Measurements from ENCODE around the gene PRKAG2. TPM values are rescaled to one million over a fixed set of nuclear protein-coding genes. Genes with fewer than 3 reads are reported as not detected.

The PRKAG2 gene
- total and polyA plus RNA-seq, 2 of the 8 experiments (the other 6 are each of a cell fraction or from before 2014, with no cell fraction given): 7.5 to 18.1 TPM

DNA sequence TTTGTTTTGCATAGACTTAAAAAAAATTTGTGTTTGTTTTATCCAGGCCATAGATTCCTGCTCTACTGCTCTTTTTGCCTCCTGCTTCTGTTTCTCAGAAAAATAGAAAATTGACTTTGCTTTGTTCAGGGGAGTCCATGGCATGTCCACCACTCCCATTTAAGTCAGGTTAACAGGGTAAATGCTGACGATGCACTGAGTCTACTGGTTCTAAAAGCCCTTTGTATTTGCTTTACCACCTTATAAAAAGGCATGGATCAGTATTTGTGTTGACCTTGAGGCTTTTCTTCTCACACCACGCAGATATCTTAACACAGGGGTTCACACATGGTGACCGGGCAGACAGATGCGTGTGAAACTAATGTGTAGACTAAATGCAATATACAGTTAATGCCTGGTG, 217.7 kb downstream of the PRKAG2 start:
- no peak overlapping the region for H3K9ac ChIP-seq (replicated peaks in 1 of 4; ENCODE audit: extremely low read depth in 1 of 4, low read depth in 3 of 4, low read length in 3 of 4)
- FAIRE-seq (no peak), DNase-seq (ENCODE audit: low read depth in 1 of 2, low spot score in 2 of 2) (no peak)
- no peak overlapping the region for H2BK5ac ChIP-seq (ENCODE audit: low read depth, low read length)
- no peak overlapping the region for H4K5ac ChIP-seq (ENCODE audit: insufficient read length, low read depth, low read length)
- H2BK12ac ChIP-seq (ENCODE audit: low read depth, low read length): no peak overlapping the region
- ChIA-PET CTCF (ENCODE audit: partially characterized antibody) (interaction anchor here (0.6 kb wide), 1 partner anchor 21 kb away, joined by 7 read pairs; no protein-coding TSS in a partner anchor), POLR2A (ENCODE audit: partially characterized antibody) (no interaction called here)
- no peak overlapping the region for H2BK120ac ChIP-seq (replicated peaks; ENCODE audit: low read depth, low read length)
- no peak overlapping the region for H4K8ac ChIP-seq (ENCODE audit: extremely low read depth, insufficient read depth, low read length)
- no peaks in the 10 kb centered on the region for H3K27me3 ChIP-seq (replicated peaks in 1 of 4; ENCODE audit: control insufficient read depth in 3 of 4, extremely low read depth in 1 of 4, insufficient read depth in 3 of 4, low read length in 3 of 4)
- no peaks in the 10 kb centered on the region for H3K79me1 ChIP-seq (ENCODE audit: low read depth, low read length)
- no peaks in the 10 kb centered on the region for H4K20me1 ChIP-seq (replicated peaks in 1 of 2; ENCODE audit: control insufficient read depth in 1 of 2, insufficient read depth in 2 of 2, low read length in 2 of 2)
- H2BK20ac ChIP-seq (ENCODE audit: low read length): no peak overlapping the region
- no peaks in the 10 kb centered on the region for H3K9me3 ChIP-seq (ENCODE audit: insufficient read depth in 2 of 2, low read depth in 1 of 2, low read length in 1 of 2)
- H3K14ac ChIP-seq (ENCODE audit: insufficient read length): no peak overlapping the region
- H3K4me1 ChIP-seq (replicated peaks in 1 of 4; ENCODE audit: control insufficient read depth in 3 of 4, insufficient read depth in 4 of 4, low read length in 3 of 4): no peaks in the 10 kb centered on the region; a peak in 1 of 7 replicates
- no peak overlapping the region for H3K23ac ChIP-seq (ENCODE audit: insufficient read length)
- H3K23me2 ChIP-seq (ENCODE audit: low read depth, low read length): no peaks in the 10 kb centered on the region
- 92% methylated on average over 4 of the region's 4 CpGs; no CpG with 5 or more reads in 1 of the 2 experiments for WGBS, 2 experiments (ENCODE audit: extremely low coverage in 1 of 2, insufficient coverage in 1 of 2, insufficient read length in 1 of 2, insufficient replicate concordance in 2 of 2, low coverage in 1 of 2, low lambda C conversion rate in 2 of 2, missing lambda C conversion rate in 1 of 2)
- no peak overlapping the region for H3K27ac ChIP-seq (ENCODE audit: low read depth, low read length)
- H3K36me3 ChIP-seq (ENCODE audit: control insufficient read depth in 2 of 4, insufficient read depth in 4 of 4, low read length in 3 of 4): no peaks in the 10 kb centered on the region
- no peaks in the 10 kb centered on the region for H3K79me2 ChIP-seq (ENCODE audit: control insufficient read depth in 1 of 2, insufficient read depth in 2 of 2, low read length in 2 of 2)
- H3K4ac ChIP-seq (replicated peaks; ENCODE audit: insufficient read length, low read depth, low read length): no peak overlapping the region
- H3K56ac ChIP-seq (replicated peaks; ENCODE audit: insufficient read length, low read depth, low read length): no peak overlapping the region
- H2AFZ ChIP-seq (ENCODE audit: low read length): no peak overlapping the region
- no peak overlapping the region for H3K18ac ChIP-seq (ENCODE audit: extremely low read depth, low read length)
- no peak overlapping the region for H3K4me2 ChIP-seq (ENCODE audit: insufficient read depth in 1 of 2, low read depth in 2 of 2, low read length in 2 of 2)
- TF ChIP-seq FOSL1 (IDR thresholded peaks at IDR 0.05; ENCODE audit: insufficient read depth, low read depth, low read length) (no peak), POU5F1 (IDR thresholded peaks at IDR 0.05; ENCODE audit: low read depth, low read length) (no peak), MAFK (IDR thresholded peaks at IDR 0.05; ENCODE audit: low read depth, low read length) (no peak), BCL11A (IDR thresholded peaks at IDR 0.05; ENCODE audit: low read depth in 2 of 2, low read length in 2 of 2) (no peak), EZH2 (IDR thresholded peaks at IDR 0.05; ENCODE audit: low read depth, low read length, severe bottlenecking) (no peak), SIX5 (IDR thresholded peaks at IDR 0.05; ENCODE audit: low read depth, low read length) (no peak), TAF7 (optimal IDR thresholded peaks at IDR 0.05; ENCODE audit: borderline replicate concordance, low read depth, low read length) (no peak), TAF1 (IDR thresholded peaks at IDR 0.05; ENCODE audit: low read depth, low read length) (no peak)
- TF ChIP-seq, protein P1, sequence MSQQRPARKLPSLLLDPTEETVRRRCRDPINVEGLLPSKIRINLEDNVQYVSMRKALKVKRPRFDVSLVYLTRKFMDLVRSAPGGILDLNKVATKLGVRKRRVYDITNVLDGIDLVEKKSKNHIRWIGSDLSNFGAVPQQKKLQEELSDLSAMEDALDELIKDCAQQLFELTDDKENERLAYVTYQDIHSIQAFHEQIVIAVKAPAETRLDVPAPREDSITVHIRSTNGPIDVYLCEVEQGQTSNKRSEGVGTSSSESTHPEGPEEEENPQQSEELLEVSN (IDR thresholded peaks at IDR 0.05): no peak
- TF ChIP-seq, protein P2, sequence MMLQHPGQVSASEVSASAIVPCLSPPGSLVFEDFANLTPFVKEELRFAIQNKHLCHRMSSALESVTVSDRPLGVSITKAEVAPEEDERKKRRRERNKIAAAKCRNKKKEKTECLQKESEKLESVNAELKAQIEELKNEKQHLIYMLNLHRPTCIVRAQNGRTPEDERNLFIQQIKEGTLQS (IDR thresholded peaks at IDR 0.05; ENCODE audit: insufficient read depth, low read depth, low read length): no peak
- no peak overlapping the region for H4K91ac ChIP-seq (replicated peaks; ENCODE audit: insufficient read length, low read length)
- H2AK5ac ChIP-seq (ENCODE audit: low read depth, low read length): no peak overlapping the region
- H2BK15ac ChIP-seq (ENCODE audit: low read length): no peak overlapping the region
- H3K4me3 ChIP-seq (ENCODE audit: extremely low read depth in 1 of 4, insufficient read depth in 2 of 4, low read depth in 3 of 4, low read length in 4 of 4): no peak overlapping the region

Measured in H1 (cell line).